HEK293 (cell line): Measurements from ENCODE around the gene THRA.

Source experiments
- AEBP2 ChIP-seq: fragments of 450-650 bp; formaldehyde crosslinking; IDR thresholded peaks from 2 replicates; pipeline ENCODE4 v1.5.1; 2016; ENCODE audit warnings: missing biosample characterization, missing genetic modification characterization, borderline replicate concordance
- EGR2 ChIP-seq: fragments of 450-650 bp; formaldehyde crosslinking; IDR thresholded peaks from 2 replicates; pipeline ENCODE4 v1.5.1; 2016; ENCODE audit warnings: low read depth, missing biosample characterization, missing genetic modification characterization
- FEZF1 ChIP-seq: fragments of 450-650 bp; formaldehyde crosslinking; IDR thresholded peaks from 2 replicates; pipeline ENCODE4 v1.5.1; 2016; ENCODE audit warnings: missing biosample characterization, missing genetic modification characterization
- HOXC10 ChIP-seq: sonication (generic); formaldehyde crosslinking; IDR thresholded peaks from 2 replicates; pipeline ENCODE4 v1.8.1; 2023; ENCODE audit warnings: mild to moderate bottlenecking, missing genetic modification reagents
- MEIS1 ChIP-seq: sonication (generic); formaldehyde crosslinking; IDR thresholded peaks from 2 replicates; pipeline ENCODE4 v1.8.1; 2022; ENCODE audit warnings: missing genetic modification reagents, mild to moderate bottlenecking, borderline replicate concordance
- MYNN ChIP-seq: fragments of 450-650 bp; formaldehyde crosslinking; IDR thresholded peaks from 2 replicates; pipeline ENCODE4 v1.5.1; 2016; ENCODE audit warnings: missing biosample characterization, missing genetic modification characterization, borderline replicate concordance
- PATZ1 ChIP-seq: fragments of 450-650 bp; formaldehyde crosslinking; IDR thresholded peaks from 2 replicates; pipeline ENCODE4 v1.5.1; 2016; ENCODE audit warnings: missing biosample characterization, missing genetic modification characterization
- SETDB1 ChIP-seq: IDR thresholded peaks from one replicate; pipeline ENCODE4 v1.6.1; 2017; ENCODE audit warnings: mild to moderate bottlenecking, low read length, moderate library complexity, mixed read lengths; ENCODE audit not compliant: insufficient read length
- ZBTB20 ChIP-seq: fragments of 450-650 bp; formaldehyde crosslinking; IDR thresholded peaks from 2 replicates; pipeline ENCODE4 v1.5.1; 2016; ENCODE audit warnings: missing biosample characterization, missing genetic modification characterization
- ZBTB26 ChIP-seq: fragments of 450-650 bp; formaldehyde crosslinking; optimal IDR thresholded peaks from 2 replicates; pipeline ENCODE3; 2016; ENCODE audit warnings: missing biosample characterization, mild to moderate bottlenecking, missing genetic modification characterization
- ZBTB8A ChIP-seq: fragments of 450-650 bp; formaldehyde crosslinking; IDR thresholded peaks from 2 replicates; pipeline ENCODE4 v1.5.1; 2016; ENCODE audit warnings: missing biosample characterization, missing genetic modification characterization
- ZNF10 ChIP-seq: fragments of 450-650 bp; formaldehyde crosslinking; IDR thresholded peaks from 2 replicates; pipeline ENCODE4 v1.5.1; 2017; ENCODE audit warnings: missing biosample characterization, missing genetic modification characterization
- ZNF140 ChIP-seq: fragments of 450-650 bp; formaldehyde crosslinking; IDR thresholded peaks from 2 replicates; pipeline ENCODE4 v1.5.1; 2016; ENCODE audit warnings: missing biosample characterization, missing genetic modification characterization
- ZNF174 ChIP-seq: fragments of 450-650 bp; formaldehyde crosslinking; IDR thresholded peaks from 2 replicates; pipeline ENCODE4 v1.5.0; 2017; ENCODE audit warnings: missing biosample characterization, mild to moderate bottlenecking, missing genetic modification characterization
- ZNF23 ChIP-seq: fragments of 450-650 bp; formaldehyde crosslinking; IDR thresholded peaks from 2 replicates; pipeline ENCODE4 v1.5.1; 2016; ENCODE audit warnings: missing biosample characterization, missing genetic modification characterization, borderline replicate concordance
- ZNF248 ChIP-seq: fragments of 450-650 bp; formaldehyde crosslinking; IDR thresholded peaks from 2 replicates; pipeline ENCODE4 v1.5.1; 2017; ENCODE audit warnings: missing biosample characterization, missing genetic modification characterization
- ZNF26 ChIP-seq: fragments of 450-650 bp; formaldehyde crosslinking; IDR thresholded peaks from 2 replicates; pipeline ENCODE4 v1.5.1; 2016; ENCODE audit warnings: missing biosample characterization, missing genetic modification characterization
- ZNF274 ChIP-seq, 2 experiments: fragments of 200-500 bp in 1 of 2; fragments of 450-650 bp in 1 of 2; sonication (Bioruptor generic) in 1 of 2; formaldehyde crosslinking in 1 of 2; IDR thresholded peaks; 2 replicates each; pipeline versions ENCODE4 v1.5.1 to v1.6.1; 2014 to 2016; ENCODE audit warnings: borderline replicate concordance in 1 of 2, inconsistent platforms in 1 of 2, low read length in 1 of 2, missing biosample characterization in 1 of 2, missing genetic modification characterization in 1 of 2
- ZNF362 ChIP-seq: fragments of 450-650 bp; formaldehyde crosslinking; IDR thresholded peaks from 2 replicates; pipeline ENCODE4 v1.5.1; 2016; ENCODE audit warnings: missing biosample characterization, missing genetic modification characterization
- ZNF48 ChIP-seq: fragments of 450-650 bp; formaldehyde crosslinking; IDR thresholded peaks from 2 replicates; pipeline ENCODE4 v1.5.1; 2016; ENCODE audit warnings: missing biosample characterization, missing genetic modification characterization
- ZNF488 ChIP-seq: fragments of 450-650 bp; formaldehyde crosslinking; IDR thresholded peaks from 2 replicates; pipeline ENCODE4 v1.5.1; 2016; ENCODE audit warnings: missing biosample characterization, missing genetic modification characterization
- ZNF501 ChIP-seq: fragments of 450-650 bp; formaldehyde crosslinking; IDR thresholded peaks from 2 replicates; pipeline ENCODE4 v1.5.1; 2016; ENCODE audit warnings: missing biosample characterization, missing genetic modification characterization
- ZNF558 ChIP-seq: fragments of 450-650 bp; formaldehyde crosslinking; IDR thresholded peaks from 2 replicates; pipeline ENCODE4 v1.5.1; 2016; ENCODE audit warnings: missing biosample characterization, missing genetic modification characterization
- ZNF561 ChIP-seq: fragments of 450-650 bp; IDR thresholded peaks from 2 replicates; pipeline ENCODE4 v1.5.1; 2018; ENCODE audit warnings: missing biosample characterization, missing genetic modification characterization, borderline replicate concordance
- ZNF571 ChIP-seq: fragments of 450-650 bp; formaldehyde crosslinking; IDR thresholded peaks from 2 replicates; pipeline ENCODE4 v1.5.0; 2017; ENCODE audit warnings: missing biosample characterization, missing genetic modification characterization
- ZNF626 ChIP-seq: fragments of 450-650 bp; sonication (Bioruptor Pico); formaldehyde crosslinking; IDR thresholded peaks from 2 replicates; pipeline ENCODE4 v1.5.1; 2018; ENCODE audit warnings: missing biosample characterization, missing genetic modification characterization, inconsistent platforms
- ZNF645 ChIP-seq: fragments of 450-650 bp; formaldehyde crosslinking; IDR thresholded peaks from 2 replicates; pipeline ENCODE4; 2016; ENCODE audit warnings: missing biosample characterization, missing genetic modification characterization
- ZNF654 ChIP-seq: fragments of 450-650 bp; formaldehyde crosslinking; IDR thresholded peaks from 2 replicates; pipeline ENCODE4 v1.5.1; 2016; ENCODE audit warnings: low read depth, missing biosample characterization, missing genetic modification characterization
- ZNF670 ChIP-seq: fragments of 450-650 bp; formaldehyde crosslinking; IDR thresholded peaks from 2 replicates; pipeline ENCODE4 v1.5.1; 2016; ENCODE audit warnings: missing biosample characterization, missing genetic modification characterization, low read depth
- ZSCAN30 ChIP-seq: fragments of 450-650 bp; IDR thresholded peaks from 2 replicates; pipeline ENCODE4 v1.5.1; 2018; ENCODE audit warnings: missing biosample characterization, mild to moderate bottlenecking, missing genetic modification characterization, moderate library complexity
- ZSCAN4 ChIP-seq: fragments of 450-650 bp; formaldehyde crosslinking; IDR thresholded peaks from 2 replicates; pipeline ENCODE4 v1.5.1; 2017; ENCODE audit warnings: missing biosample characterization, missing genetic modification characterization

Gene THRA

GRCh38 chr17:40100419-40100668 lies 37.6 kb downstream of the THRA start, which contains the start of gene NR1D1 (continued):
- TF ChIP-seq EGR2 (tag by site-specific recombination) (no peak), SETDB1 (peak; percentile 15), MEIS1 (CRISPR knock-in tag) (no peak), ZNF626 (tag by site-specific recombination) (no peak), ZNF10 (tag by site-specific recombination) (peak; percentile 79; the same call in 1 of the 2 replicates), ZNF274 (IDR thresholded peaks at IDR 0.05; ENCODE audit: low read length) (no peak), ZNF274 (tag by site-specific recombination; IDR thresholded peaks at IDR 0.05; ENCODE audit: borderline replicate concordance) (no peak), ZNF23 (tag by site-specific recombination) (no peak), FEZF1 (peak; percentile 76), ZNF501 (no peak), ZNF558 (tag by site-specific recombination) (no peak), HOXC10 (no peak), ZNF26 (tag by site-specific recombination) (no peak), ZNF561 (tag by site-specific recombination) (no peak), ZNF488 (tag by site-specific recombination) (no peak), ZNF362 (no peak), PATZ1 (tag by site-specific recombination) (no peak), ZNF654 (no peak), ZNF174 (tag by site-specific recombination) (no peak), ZNF248 (tag by site-specific recombination) (no peak), MYNN (tag by site-specific recombination) (no peak), ZBTB20 (tag by site-specific recombination) (peak; percentile 93), AEBP2 (tag by site-specific recombination) (no peak), ZNF48 (no peak), ZBTB26 (tag by site-specific recombination) (no peak), ZNF140 (tag by site-specific recombination) (no peak), ZNF645 (tag by site-specific recombination) (no peak), ZNF670 (tag by site-specific recombination) (no peak), ZBTB8A (peak; percentile 68), ZSCAN30 (tag by site-specific recombination) (peak; percentile 26; the same call in 1 of the 2 replicates), ZSCAN4 (tag by site-specific recombination) (no peak), ZNF571 (tag by site-specific recombination) (no peak)
